NCI-H2196 (cell line): Measurements from ENCODE around the gene MED31.
"Not testable (repeated sequence)": the region's sequence is repeated elsewhere in the genome, so short reads cannot be mapped to it uniquely, and the experiment has no call there.

Experiments
- DNase-seq: peaks from one replicate; lab custom pipeline; 2025; ENCODE audit not compliant: unreplicated experiment; lab: John Stamatoyannopoulos, UW

MED31 gene

GRCh38 chr17:6632530-6632929, 18.9 kb downstream of the MED31 start:
- DNase-seq, result no peak

- no peak for DNase-seq
Observed at GRCh38 chr17:6630390-6630789, 21.0 kb downstream of the MED31 start.

- DNase-seq, result no peak
Observed at GRCh38 chr17:6627019-6627418, 24.4 kb downstream of the MED31 start.

GRCh38 chr17:6626616-6627015, 24.8 kb downstream of the MED31 start:
- no peak for DNase-seq

- no peak for DNase-seq
Observed at GRCh38 chr17:6623941-6624340, 27.5 kb downstream of the MED31 start.

DNA sequence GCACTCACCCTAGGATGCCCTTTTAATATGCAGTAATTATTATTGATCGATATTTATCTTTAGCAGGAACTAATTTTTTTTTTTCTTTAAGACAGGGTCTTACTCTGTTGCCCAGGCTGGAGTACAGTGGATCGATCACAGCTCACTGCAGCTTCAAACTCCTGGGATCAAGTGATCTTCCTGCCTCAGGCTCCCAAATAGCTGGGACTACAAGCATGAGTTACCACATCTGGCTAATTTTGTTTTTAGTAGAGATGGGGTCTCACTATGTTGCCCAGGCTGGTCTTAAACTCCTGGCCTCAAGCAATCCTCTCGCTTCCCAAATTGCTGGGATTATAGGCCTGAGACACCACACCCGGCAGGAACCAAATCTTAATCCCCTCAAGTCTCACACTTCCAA, 40.2 kb downstream of the MED31 start:
- no peak for DNase-seq

DNA sequence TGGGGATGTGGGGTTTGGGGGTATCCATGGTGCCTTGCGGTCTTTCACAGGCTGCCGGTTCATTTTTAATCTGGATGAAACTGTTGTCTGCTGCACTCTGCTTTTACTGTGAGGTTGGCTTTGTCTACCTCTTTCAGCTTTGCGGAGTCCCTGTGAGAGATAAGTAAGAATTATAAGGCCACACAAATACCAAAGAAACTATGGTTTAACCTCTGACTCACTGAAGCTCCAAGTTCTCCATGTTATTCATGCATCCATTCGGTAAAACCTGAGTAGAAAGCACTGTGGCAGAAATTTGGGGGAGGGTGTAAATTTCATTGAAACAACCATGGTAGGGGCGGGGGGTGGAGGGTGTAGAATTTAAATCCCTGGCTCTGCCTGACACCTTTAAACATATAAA, 41.4 kb downstream of the MED31 start:
- no peak for DNase-seq

- DNase-seq, result no peak
Observed at GRCh38 chr17:6608321-6608720, 43.1 kb downstream of the MED31 start.

GRCh38 chr17:6605142-6605541, 46.3 kb downstream of the MED31 start:
- DNase-seq, result no peak

DNA sequence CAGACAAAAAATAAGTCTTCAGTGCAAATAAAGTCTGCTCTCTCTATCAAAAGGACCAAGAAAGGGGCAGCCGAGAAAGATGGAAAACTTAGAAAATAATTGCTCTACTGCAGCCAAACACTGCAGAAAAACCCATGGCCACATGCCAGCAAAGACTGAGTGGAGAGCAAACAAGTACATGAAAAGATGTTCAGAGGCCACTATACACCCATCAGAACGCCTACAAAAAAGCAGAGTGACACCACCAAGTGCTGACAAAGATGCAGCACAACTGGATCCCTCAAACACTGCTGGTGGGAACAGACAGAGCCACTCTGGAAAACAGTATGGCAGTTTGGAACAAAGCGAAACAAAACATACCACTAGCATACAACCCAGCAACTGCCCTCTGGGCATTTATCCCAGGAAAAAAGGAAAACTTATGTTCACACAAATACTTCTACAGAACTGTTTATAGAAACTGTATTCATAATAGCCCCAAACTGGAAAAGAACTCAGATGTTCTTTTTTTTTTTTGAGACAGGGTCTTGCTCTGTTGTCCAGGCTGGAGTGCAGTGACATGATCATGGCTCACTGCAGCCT, 47.6 kb downstream of the MED31 start:
- no peak for DNase-seq

GRCh38 chr17:6602141-6602540, 49.3 kb downstream of the MED31 start:
- DNase-seq, result no peak

- no peak for DNase-seq
Observed at GRCh38 chr17:6599364-6599763, 52.0 kb downstream of the MED31 start.

GRCh38 chr17:6597727-6598126, 53.7 kb downstream of the MED31 start:
- no peak for DNase-seq

DNA sequence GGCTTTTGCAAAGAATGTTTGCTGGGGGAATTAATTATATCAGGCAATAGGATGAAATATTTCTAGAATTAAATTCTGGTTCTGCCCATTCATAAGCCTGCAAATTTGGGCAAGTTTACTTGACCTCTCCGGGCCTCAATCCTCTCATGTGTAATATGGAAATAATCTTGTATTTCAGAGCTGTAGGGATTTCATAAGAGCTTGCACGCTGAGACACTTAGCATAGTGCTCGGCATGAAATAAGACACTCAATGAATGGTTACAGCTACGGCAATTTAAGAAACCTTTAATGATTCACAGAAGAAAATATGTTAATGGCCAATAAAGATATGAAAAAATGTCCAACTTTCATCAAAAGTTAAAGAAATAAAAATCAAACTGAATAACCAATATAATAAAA, 54.5 kb downstream of the MED31 start:
- no peak for DNase-seq

DNA sequence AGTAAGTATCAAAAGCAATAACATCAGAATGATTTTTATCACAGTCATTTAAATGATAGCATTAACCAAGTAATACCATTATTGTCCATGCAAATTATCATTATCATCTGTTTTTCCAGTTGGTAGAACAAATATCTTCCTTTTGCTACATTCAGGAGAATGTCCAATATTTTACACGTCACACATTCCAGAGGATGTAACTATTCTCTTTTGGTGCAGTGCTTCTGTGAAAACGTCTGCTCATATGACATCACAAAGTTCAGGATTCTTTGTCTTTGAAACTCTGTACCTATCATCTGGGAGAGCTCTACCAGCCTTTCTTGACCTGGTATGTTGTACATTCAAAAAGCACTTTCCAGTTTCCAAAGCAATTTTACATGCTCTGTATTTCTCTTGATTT, 54.9 kb downstream of the MED31 start:
- DNase-seq, result no peak

GRCh38 chr17:6596081-6596480, 55.3 kb downstream of the MED31 start:
- no peak for DNase-seq

DNA sequence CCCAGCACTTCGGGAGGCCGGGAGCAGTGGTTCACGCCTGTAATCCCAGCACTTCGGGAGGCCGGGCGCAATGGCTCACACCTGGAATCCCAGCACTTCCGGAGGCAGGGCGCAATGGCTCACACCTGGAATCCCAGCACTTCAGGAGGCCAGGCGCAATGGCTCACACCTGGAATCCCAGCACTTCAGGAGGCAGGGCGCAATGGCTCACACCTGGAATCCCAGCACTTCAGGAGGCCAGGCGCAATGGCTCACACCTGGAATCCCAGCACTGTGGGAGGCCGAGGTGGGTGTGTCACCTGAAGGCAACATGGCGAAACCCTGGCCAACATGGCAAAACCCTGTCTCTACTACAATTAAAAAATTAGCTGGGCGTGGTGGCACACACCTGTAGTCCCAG, 58.0 kb downstream of the MED31 start:
- not testable (repeated sequence) for DNase-seq
